Measurements from ENCODE around the gene GRM7. TPM values are rescaled to one million over a fixed set of nuclear protein-coding genes. Genes with fewer than 3 reads are reported as not detected.

The GRM7 gene
- total RNA-seq, 2 experiments from 2014 or later, result not detected

GRCh38 chr3:7638103-7638502 is 777.2 kb downstream of the GRM7 start:
- no peaks in the 10 kb centered on the region for H3K9me3 ChIP-seq (ENCODE audit: control insufficient read depth in 1 of 2, insufficient read depth in 1 of 2, low read length in 2 of 2)
- CTCF ChIA-PET, result no interaction called here
- ATAC-seq (ENCODE audit: poor library complexity) (no peak), DNase-seq (no peak)
- POLR2A ChIA-PET, result no interaction called here
- Mint-ChIP-seq H3K4me1 (ENCODE audit: low read depth) (no peaks in the 10 kb centered on the region), H3K27ac (no peak overlapping the region), H3K36me3 (ENCODE audit: low read depth) (no peaks in the 10 kb centered on the region), H3K27me3 (peaks cover 4% of the 10 kb centered on the region), H3K4me3 (no peak overlapping the region), H3K9me3 (no peaks in the 10 kb centered on the region)
- TF ChIP-seq CTCF (IDR thresholded peaks at IDR 0.05), result no peak
- no peaks in the 10 kb centered on the region for H3K27me3 ChIP-seq (ENCODE audit: control insufficient read depth in 1 of 2, insufficient read depth in 2 of 2, low read length in 2 of 2)
- no peaks in the 10 kb centered on the region for H3K4me1 ChIP-seq (ENCODE audit: insufficient read depth, low read length)
- no peak overlapping the region for H3K27ac ChIP-seq (ENCODE audit: low read depth in 1 of 2, low read length in 2 of 2)
- H3K36me3 ChIP-seq (ENCODE audit: insufficient read depth, low read length), result no peaks in the 10 kb centered on the region
- no peak overlapping the region for H3K4me3 ChIP-seq (ENCODE audit: low read length)
- intact Hi-C loops (cut with DNase I, micrococcal nuclease), result no loop called here

GRCh38 chr3:7640787-7641186 is 779.9 kb downstream of the GRM7 start:
- POLR2A ChIA-PET, result no interaction called here
- H3K9me3 Mint-ChIP-seq, result no peaks in the 10 kb centered on the region
- TF ChIP-seq CTCF (IDR thresholded peaks at IDR 0.05), result no peak
- Histone ChIP-seq H3K4me3 (ENCODE audit: low read length) (no peak overlapping the region), H3K27ac (ENCODE audit: low read depth in 1 of 2, low read length in 2 of 2) (no peak overlapping the region), H3K4me1 (ENCODE audit: insufficient read depth, low read length) (no peaks in the 10 kb centered on the region), H3K36me3 (ENCODE audit: insufficient read depth, low read length) (no peaks in the 10 kb centered on the region), H3K9me3 (ENCODE audit: control insufficient read depth in 1 of 2, insufficient read depth in 1 of 2, low read length in 2 of 2) (no peaks in the 10 kb centered on the region), H3K27me3 (ENCODE audit: control insufficient read depth in 1 of 2, insufficient read depth in 2 of 2, low read length in 2 of 2) (no peaks in the 10 kb centered on the region)
- DNase-seq (no peak), ATAC-seq (ENCODE audit: poor library complexity) (no peak)
- H3K4me1 Mint-ChIP-seq (ENCODE audit: low read depth), result no peaks in the 10 kb centered on the region
- no peaks in the 10 kb centered on the region for H3K36me3 Mint-ChIP-seq (ENCODE audit: low read depth)
- intact Hi-C loops (cut with DNase I, micrococcal nuclease), result no loop called here
- CTCF ChIA-PET, result no interaction called here
- H3K4me3 Mint-ChIP-seq, result no peak overlapping the region
- peaks cover 4% of the 10 kb centered on the region for H3K27me3 Mint-ChIP-seq
- no peak overlapping the region for H3K27ac Mint-ChIP-seq

- DNase-seq (no peak), ATAC-seq (ENCODE audit: poor library complexity) (no peak)
- Mint-ChIP-seq H3K4me3 (no peak overlapping the region), H3K27me3 (peaks cover 3% of the 10 kb centered on the region), H3K36me3 (ENCODE audit: low read depth) (no peaks in the 10 kb centered on the region), H3K27ac (no peak overlapping the region), H3K4me1 (ENCODE audit: low read depth) (no peaks in the 10 kb centered on the region), H3K9me3 (no peaks in the 10 kb centered on the region)
- H3K27me3 ChIP-seq (ENCODE audit: control insufficient read depth in 1 of 2, insufficient read depth in 2 of 2, low read length in 2 of 2), result no peaks in the 10 kb centered on the region
- no peaks in the 10 kb centered on the region for H3K36me3 ChIP-seq (ENCODE audit: insufficient read depth, low read length)
- H3K4me3 ChIP-seq (ENCODE audit: low read length), result no peak overlapping the region
- H3K9me3 ChIP-seq (ENCODE audit: control insufficient read depth in 1 of 2, insufficient read depth in 1 of 2, low read length in 2 of 2), result no peaks in the 10 kb centered on the region
- H3K4me1 ChIP-seq (ENCODE audit: insufficient read depth, low read length), result no peaks in the 10 kb centered on the region
- no peak for TF ChIP-seq CTCF (IDR thresholded peaks at IDR 0.05)
- CTCF ChIA-PET, result no interaction called here
- intact Hi-C loops (cut with DNase I, micrococcal nuclease), result no loop called here
- no peak overlapping the region for H3K27ac ChIP-seq (ENCODE audit: low read depth in 1 of 2, low read length in 2 of 2)
- POLR2A ChIA-PET, result no interaction called here
Observed at GRCh38 chr3:7646851-7647250, 785.9 kb downstream of the GRM7 start.
